Measurements from ENCODE around the gene C2.

GRCh38 chr6:31948753-31949413 is 21.4 kb downstream of the C2 start:
- TF ChIP-seq POLR2A (IDR thresholded peaks at IDR 0.05) (no peak), CTCF (IDR thresholded peaks at IDR 0.05) (no peak)

Data from adrenal gland (tissue), 5 donors.